GM18951 (cell line): Measurements from ENCODE around the gene GMIP.

Experiments used
- POLR2A ChIP-seq: IDR thresholded peaks from 4 replicates; pipeline ENCODE4 v1.6.1; 2011; ENCODE audit warnings: mild to moderate bottlenecking; ENCODE audit not compliant: insufficient read length, insufficient read depth; ENCODE audit errors: extremely low read depth
- in situ Hi-C: fragments of 300-500 bp; cut with MboI; formaldehyde crosslinking; loops from one replicate; pipeline ENCODE4 v1.12.0; 2022; ENCODE audit warnings: low sequenced_read_pairs, mixed read lengths, inconsistent platforms; ENCODE audit not compliant: unreplicated experiment

The GMIP gene

DNA sequence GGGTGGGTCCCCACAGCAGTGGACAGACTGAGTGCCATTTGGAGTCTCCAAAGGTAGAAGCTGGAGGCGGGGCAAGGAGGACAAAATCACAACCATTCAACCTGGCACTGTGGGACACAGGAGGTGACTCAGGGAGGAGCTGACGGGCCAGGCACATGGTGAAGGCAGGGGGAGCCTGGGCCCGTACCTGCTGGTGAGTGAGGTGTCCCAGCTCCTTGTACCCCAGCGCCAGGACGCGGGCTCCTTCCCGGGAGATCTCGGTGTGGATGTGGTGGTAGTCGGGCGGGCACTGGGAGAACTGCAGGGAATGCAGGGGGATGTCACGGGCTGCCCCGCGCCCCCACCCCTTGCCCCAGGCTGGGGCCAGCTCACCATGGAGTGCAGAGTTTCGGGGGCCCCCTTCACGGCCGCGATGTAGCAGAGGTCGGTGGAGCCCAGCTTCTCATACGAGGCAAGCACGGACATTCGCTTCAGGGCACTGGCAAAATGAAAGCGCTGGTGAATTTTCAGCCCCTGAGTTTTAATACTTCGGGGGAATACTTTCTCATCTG is 10.2 kb upstream of the GMIP start:
- in situ Hi-C loops, result no loop called here
- TF ChIP-seq POLR2A, result no peak

GRCh38 chr19:19652482-19653295 is 9.2 kb upstream of the GMIP start:
- no peak for TF ChIP-seq POLR2A
- in situ Hi-C loops, result no loop called here

DNA sequence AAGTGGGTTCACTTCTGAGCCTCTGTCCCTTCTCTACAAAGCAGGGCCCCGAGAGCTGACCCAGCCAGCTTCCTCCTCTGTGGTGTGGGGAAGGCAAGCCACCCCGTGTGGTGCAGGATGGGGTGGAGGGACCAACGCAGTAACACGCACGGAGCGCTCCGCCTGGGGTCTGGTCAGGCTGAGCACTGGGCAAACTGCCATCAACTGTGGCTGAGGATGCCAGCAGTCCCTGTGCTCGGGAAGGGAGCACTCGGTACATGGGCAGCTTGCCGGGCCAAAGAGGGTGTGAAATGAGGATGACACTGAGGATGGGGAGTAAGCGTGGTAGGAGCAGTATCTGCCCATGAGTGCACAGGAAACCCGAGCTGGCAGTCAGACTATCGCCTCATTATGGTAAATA is 7.6 kb upstream of the GMIP start:
- in situ Hi-C loops, result no loop called here
- TF ChIP-seq POLR2A, result peak; percentile 14

DNA sequence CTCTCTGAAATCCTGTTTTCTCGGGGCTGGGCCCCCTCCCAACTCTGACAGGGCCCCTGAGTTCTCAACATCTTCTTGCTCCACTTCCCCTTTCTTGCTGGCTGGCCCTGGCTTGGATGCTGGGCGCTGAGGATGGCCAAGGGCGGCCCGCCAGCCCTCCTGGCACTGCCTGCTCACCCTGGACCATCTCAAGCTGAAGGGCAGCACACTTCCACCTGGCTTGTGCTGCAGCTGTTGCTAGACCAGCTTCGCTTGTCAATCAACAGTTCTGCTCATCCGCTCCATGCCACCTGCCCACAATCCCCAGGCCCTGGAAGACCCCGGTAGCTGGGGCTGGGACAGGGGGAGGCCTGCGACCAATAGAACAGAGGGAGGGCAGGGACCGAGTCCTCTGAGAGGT is 6.9 kb upstream of the GMIP start:
- in situ Hi-C loops, result no loop called here
- peak; percentile 17 for TF ChIP-seq POLR2A

DNA sequence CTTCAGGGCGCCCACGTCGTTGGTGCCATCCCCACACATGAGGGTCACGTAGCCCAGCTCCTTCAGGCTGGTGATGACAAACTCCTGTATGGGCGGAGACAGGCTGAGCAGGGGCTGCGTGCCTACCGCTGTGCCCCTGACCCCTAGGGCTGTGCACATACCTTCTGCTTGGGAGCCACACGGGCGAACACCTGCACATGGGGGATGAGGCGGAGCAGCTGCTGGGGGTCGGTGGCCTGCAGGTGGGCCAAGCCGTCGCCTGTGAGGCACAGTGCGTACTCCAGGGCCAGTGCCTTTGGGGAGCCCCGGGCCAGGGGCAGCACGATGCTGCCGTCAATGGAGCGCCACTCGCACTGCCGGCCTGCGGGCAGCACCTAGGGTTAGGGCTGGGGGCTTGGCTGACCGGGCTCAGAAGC is 6.1 kb upstream of the GMIP start:
- in situ Hi-C loops, result loop anchor here (25.0 kb wide), 1 partner anchor 287 kb away; no protein-coding TSS in a partner anchor
- no peak for TF ChIP-seq POLR2A

DNA sequence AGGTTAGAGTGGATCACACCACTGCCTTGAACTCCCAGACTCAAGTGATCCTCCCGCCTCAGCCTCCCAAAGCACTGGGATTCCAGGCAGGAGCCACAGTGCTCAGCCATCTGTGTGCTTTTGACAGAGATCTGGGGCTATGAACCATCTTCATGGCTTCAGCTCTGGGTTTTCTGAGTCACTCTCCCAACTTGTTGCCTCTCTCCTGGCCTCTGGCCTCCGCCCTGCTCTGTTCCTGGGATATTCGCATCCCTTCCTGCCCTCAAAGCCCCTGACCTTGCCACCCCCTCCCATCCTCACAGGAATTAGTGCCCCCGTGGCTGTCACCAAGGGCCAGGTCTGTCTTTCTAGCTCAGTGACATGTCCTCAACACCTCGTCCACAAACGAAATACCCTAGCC is 5.7 kb upstream of the GMIP start:
- no peak for TF ChIP-seq POLR2A
- in situ Hi-C loops, result loop anchor here (25.0 kb wide), 1 partner anchor 287 kb away; no protein-coding TSS in a partner anchor

- no peak for TF ChIP-seq POLR2A
- in situ Hi-C loops, result loop anchor here (25.0 kb wide), 1 partner anchor 285 kb away; no protein-coding TSS in a partner anchor
These were observed 3.8 kb upstream of the GMIP start for GRCh38 chr19:19647037-19647835.

GRCh38 chr19:19645233-19645870 is 1.9 kb upstream of the GMIP start:
- no peak for TF ChIP-seq POLR2A
- in situ Hi-C loops, result loop anchor here (25.0 kb wide), 1 partner anchor 283 kb away; no protein-coding TSS in a partner anchor

DNA sequence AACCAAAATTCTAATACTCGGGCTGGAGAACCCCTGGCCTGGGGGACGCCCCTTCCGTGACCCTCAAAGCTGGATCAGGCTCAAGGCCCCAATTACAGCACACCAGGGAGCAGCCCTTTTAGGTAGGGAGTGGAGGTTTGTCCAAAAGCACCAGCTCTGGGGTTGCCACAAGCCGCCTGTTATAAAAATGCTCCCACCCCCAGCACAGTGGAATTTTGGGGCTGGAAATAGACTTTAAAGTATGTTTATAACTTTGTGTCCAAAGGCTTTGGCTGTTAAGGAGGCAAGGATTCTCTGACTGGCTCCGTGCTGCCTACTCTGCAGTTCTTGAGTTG is 564 bp upstream of the GMIP start:
- no peak for TF ChIP-seq POLR2A
- in situ Hi-C loops, result loop anchor here (5.0 to 25.0 kb wide), 2 partner anchors 112 to 282 kb away; no protein-coding TSS in a partner anchor

GRCh38 chr19:19642506-19643157 is 825 bp downstream of the GMIP start:
- TF ChIP-seq POLR2A, result no peak
- in situ Hi-C loops, result loop anchor here (5.0 to 25.0 kb wide), 2 partner anchors 110 to 280 kb away; no protein-coding TSS in a partner anchor

DNA sequence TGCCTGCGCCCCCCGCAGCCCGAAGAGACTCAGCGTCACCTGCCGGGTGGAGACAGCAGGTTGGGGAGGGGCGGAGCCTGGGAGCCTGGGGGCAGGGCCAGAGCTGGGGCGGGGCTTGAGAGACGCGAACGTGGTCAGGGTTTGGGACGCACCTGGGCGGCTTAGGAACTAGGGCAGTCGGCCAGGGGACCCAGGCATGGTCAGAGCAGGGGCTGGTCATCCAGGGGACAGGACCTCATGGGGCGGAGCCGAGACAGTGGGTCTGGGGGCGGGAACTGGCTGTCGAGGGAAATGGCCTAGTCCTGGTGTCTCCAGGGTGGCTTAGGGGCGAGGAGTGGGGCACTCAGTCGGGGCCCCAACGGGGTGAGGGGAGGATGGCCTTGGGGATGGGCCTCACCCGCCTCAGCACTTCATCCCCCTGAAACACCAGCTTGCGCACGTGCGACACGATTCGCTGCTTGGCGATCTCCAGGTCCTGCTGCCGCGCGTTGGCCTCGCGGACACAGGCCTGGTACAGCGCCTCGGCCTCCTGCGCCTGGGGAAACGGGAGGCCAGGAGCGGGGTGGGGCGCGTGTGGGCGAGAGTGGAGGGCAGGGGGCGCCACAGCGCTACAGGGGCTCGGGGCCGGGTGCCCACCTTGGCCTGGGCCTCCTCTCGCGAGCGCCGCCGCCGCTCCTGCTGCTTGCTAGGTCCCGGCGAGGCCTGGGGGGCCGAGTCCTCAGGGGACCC is 5.8 kb downstream of the GMIP start:
- no peak for TF ChIP-seq POLR2A
- in situ Hi-C loops, result loop anchor here (25.0 kb wide), 1 partner anchor 275 kb away; no protein-coding TSS in a partner anchor

DNA sequence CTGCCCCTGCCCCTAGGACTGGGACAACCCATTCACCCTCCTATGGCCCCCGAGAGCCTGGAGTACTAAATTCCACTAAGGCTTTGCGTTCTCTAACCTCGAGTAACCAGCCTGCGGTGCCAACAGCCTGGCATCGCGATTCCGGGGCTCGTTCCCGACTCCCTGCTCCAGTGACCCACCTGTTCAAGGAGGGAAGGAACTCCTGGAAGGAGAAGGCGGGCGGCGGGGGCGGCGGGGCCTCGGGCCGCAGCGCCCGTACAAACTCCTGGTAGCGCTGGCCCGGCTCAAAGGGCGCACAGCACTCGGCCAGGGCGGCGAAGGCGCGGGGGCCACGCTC is 6.3 kb downstream of the GMIP start:
- in situ Hi-C loops, result loop anchor here (25.0 kb wide), 1 partner anchor 275 kb away; no protein-coding TSS in a partner anchor
- TF ChIP-seq POLR2A, result no peak

- no peak for TF ChIP-seq POLR2A
- in situ Hi-C loops, result loop anchor here (25.0 kb wide), 1 partner anchor 274 kb away; no protein-coding TSS in a partner anchor
These were observed 6.8 kb downstream of the GMIP start for GRCh38 chr19:19636573-19637185.
